ENCODE data around the gene KIF1B.

GRCh38 chr1:10398734-10399443 is 188.5 kb downstream of the KIF1B start, which contains the start of gene PGD:
- TF ChIP-seq CBFB (CRISPR knock-in tag; IDR thresholded peaks at IDR 0.05; ENCODE audit: low read depth) (no peak), PRDM15 (CRISPR knock-in tag; IDR thresholded peaks at IDR 0.05) (peak; percentile 45), CTCF (IDR thresholded peaks at IDR 0.05) (no peak), ATF6 (CRISPR knock-in tag; IDR thresholded peaks at IDR 0.05) (no peak), SP1 (CRISPR knock-in tag; conservative IDR thresholded peaks at IDR 0.05) (peak; percentile 98), ATF2 (CRISPR knock-in tag; IDR thresholded peaks at IDR 0.05; ENCODE audit: borderline replicate concordance, low read depth) (no peak), MAX (CRISPR knock-in tag; IDR thresholded peaks at IDR 0.05) (peak; percentile 94), TEAD4 (CRISPR knock-in tag; IDR thresholded peaks at IDR 0.05) (0 out of 2 replicates have a peak, but pooled peaks have one; percentile 49), ZNF423 (CRISPR knock-in tag; IDR thresholded peaks at IDR 0.05) (no peak), JUN (CRISPR knock-in tag; IDR thresholded peaks at IDR 0.05) (peak; percentile 57; the same call in 1 of the 2 replicates), OVOL2 (CRISPR knock-in tag; IDR thresholded peaks at IDR 0.05; ENCODE audit: borderline replicate concordance) (no peak), PREB (CRISPR knock-in tag; IDR thresholded peaks at IDR 0.05; ENCODE audit: borderline replicate concordance) (peak; percentile 77; the same call in 1 of the 2 replicates), ESRRA (CRISPR knock-in tag; IDR thresholded peaks at IDR 0.05; ENCODE audit: borderline replicate concordance) (no peak), E2F4 (CRISPR knock-in tag; IDR thresholded peaks at IDR 0.05; ENCODE audit: borderline replicate concordance, low read depth) (peak; percentile 15; the same call in 1 of the 2 replicates)
